ENCODE measurements around the gene LGALS3BP.

- TF ChIP-seq, protein P1, sequence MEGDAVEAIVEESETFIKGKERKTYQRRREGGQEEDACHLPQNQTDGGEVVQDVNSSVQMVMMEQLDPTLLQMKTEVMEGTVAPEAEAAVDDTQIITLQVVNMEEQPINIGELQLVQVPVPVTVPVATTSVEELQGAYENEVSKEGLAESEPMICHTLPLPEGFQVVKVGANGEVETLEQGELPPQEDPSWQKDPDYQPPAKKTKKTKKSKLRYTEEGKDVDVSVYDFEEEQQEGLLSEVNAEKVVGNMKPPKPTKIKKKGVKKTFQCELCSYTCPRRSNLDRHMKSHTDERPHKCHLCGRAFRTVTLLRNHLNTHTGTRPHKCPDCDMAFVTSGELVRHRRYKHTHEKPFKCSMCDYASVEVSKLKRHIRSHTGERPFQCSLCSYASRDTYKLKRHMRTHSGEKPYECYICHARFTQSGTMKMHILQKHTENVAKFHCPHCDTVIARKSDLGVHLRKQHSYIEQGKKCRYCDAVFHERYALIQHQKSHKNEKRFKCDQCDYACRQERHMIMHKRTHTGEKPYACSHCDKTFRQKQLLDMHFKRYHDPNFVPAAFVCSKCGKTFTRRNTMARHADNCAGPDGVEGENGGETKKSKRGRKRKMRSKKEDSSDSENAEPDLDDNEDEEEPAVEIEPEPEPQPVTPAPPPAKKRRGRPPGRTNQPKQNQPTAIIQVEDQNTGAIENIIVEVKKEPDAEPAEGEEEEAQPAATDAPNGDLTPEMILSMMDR (IDR thresholded peaks at IDR 0.05; ENCODE audit: low read depth, low read length, missing input control): no peak
- no peak for TF ChIP-seq MAX (IDR thresholded peaks at IDR 0.05)
- TF ChIP-seq HNF4G (IDR thresholded peaks at IDR 0.05): no peak
- TF ChIP-seq REST (IDR thresholded peaks at IDR 0.05): no peak
- no peak for TF ChIP-seq ATF3 (IDR thresholded peaks at IDR 0.05)
- TF ChIP-seq FOXA1 (IDR thresholded peaks at IDR 0.05): no peak
- no peak for TF ChIP-seq SP1 (IDR thresholded peaks at IDR 0.05)
- TF ChIP-seq, protein P2, sequence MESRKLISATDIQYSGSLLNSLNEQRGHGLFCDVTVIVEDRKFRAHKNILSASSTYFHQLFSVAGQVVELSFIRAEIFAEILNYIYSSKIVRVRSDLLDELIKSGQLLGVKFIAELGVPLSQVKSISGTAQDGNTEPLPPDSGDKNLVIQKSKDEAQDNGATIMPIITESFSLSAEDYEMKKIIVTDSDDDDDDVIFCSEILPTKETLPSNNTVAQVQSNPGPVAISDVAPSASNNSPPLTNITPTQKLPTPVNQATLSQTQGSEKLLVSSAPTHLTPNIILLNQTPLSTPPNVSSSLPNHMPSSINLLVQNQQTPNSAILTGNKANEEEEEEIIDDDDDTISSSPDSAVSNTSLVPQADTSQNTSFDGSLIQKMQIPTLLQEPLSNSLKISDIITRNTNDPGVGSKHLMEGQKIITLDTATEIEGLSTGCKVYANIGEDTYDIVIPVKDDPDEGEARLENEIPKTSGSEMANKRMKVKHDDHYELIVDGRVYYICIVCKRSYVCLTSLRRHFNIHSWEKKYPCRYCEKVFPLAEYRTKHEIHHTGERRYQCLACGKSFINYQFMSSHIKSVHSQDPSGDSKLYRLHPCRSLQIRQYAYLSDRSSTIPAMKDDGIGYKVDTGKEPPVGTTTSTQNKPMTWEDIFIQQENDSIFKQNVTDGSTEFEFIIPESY (IDR thresholded peaks at IDR 0.05): no peak
- no peak for TF ChIP-seq YY1 (IDR thresholded peaks at IDR 0.05)
- TF ChIP-seq RXRA (IDR thresholded peaks at IDR 0.05): no peak
- TF ChIP-seq EGR1 (IDR thresholded peaks at IDR 0.05; ENCODE audit: low read depth in 2 of 2): no peak
- no peak for TF ChIP-seq RAD21 (IDR thresholded peaks at IDR 0.05)
- no peak for TF ChIP-seq TAF1 (conservative IDR thresholded peaks at IDR 0.05)
- TF ChIP-seq GABPA (IDR thresholded peaks at IDR 0.05 in 1 of 2, conservative IDR thresholded peaks at IDR 0.05 in 1 of 2): no peak
Observed at GRCh38 chr17:78999056-78999768, 19.5 kb upstream of the LGALS3BP start.
